GM10248 (cell line): Measurements from ENCODE around the gene ZDBF2.

Source experiments
- CTCF ChIA-PET: fragments of 300-600 bp; sonication (Branson Sonifier 250); formaldehyde crosslinking; extraction: SDS; loops from one replicate; lab custom pipeline; 2021; ENCODE audit warnings: antibody characterized with exemption; lab: Yijun Ruan, JAX
- POLR2A ChIA-PET: fragments of 350-650 bp; sonication (Branson Sonifier 250); formaldehyde crosslinking; extraction: SDS; loops from one replicate; lab custom pipeline; 2020; ENCODE audit warnings: antibody characterized with exemption; lab: Yijun Ruan, JAX
- DNase-seq: peaks from one replicate; pipeline ENCODE4 v3.0.0; 2012; ENCODE audit errors: extremely low spot score
- TF ChIP-seq, protein P1 (sequence below): IDR thresholded peaks from 2 replicates; pipeline ENCODE4 v1.5.1; 2012; ENCODE audit warnings: mild to moderate bottlenecking, low read depth; ENCODE audit errors: extremely low read depth, missing control alignments, control extremely low read depth

Gene ZDBF2

DNA sequence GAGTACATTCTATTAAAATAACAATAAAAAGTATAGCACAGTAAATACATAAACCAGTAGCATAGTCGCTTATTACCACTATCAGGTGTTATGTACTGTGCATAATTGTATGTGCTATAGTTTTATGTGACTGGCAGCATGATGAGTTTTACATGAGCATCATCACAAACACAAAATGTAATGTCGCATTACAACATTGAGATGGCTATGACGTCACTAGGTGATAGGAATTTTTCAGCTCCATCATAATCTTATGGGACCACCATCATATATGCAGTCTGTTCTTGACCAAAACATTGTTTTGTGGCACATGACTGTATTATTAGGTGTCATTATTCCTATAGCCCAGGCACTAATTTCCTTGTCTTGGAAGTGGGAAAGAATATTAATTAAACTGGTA is 48.6 kb downstream of the ZDBF2 start:
- CTCF ChIA-PET = no interaction called here
- no peak for DNase-seq
- TF ChIP-seq, protein P1, sequence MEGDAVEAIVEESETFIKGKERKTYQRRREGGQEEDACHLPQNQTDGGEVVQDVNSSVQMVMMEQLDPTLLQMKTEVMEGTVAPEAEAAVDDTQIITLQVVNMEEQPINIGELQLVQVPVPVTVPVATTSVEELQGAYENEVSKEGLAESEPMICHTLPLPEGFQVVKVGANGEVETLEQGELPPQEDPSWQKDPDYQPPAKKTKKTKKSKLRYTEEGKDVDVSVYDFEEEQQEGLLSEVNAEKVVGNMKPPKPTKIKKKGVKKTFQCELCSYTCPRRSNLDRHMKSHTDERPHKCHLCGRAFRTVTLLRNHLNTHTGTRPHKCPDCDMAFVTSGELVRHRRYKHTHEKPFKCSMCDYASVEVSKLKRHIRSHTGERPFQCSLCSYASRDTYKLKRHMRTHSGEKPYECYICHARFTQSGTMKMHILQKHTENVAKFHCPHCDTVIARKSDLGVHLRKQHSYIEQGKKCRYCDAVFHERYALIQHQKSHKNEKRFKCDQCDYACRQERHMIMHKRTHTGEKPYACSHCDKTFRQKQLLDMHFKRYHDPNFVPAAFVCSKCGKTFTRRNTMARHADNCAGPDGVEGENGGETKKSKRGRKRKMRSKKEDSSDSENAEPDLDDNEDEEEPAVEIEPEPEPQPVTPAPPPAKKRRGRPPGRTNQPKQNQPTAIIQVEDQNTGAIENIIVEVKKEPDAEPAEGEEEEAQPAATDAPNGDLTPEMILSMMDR = no peak
- POLR2A ChIA-PET = no interaction called here

GRCh38 chr2:206323486-206323885 is 49.0 kb downstream of the ZDBF2 start:
- POLR2A ChIA-PET = no interaction called here

GRCh38 chr2:206324869-206325268 is 50.4 kb downstream of the ZDBF2 start:
- POLR2A ChIA-PET = no interaction called here
- TF ChIP-seq, protein P1 = no peak
- DNase-seq = no peak
- CTCF ChIA-PET = no interaction called here

More at GRCh38 chr2:206323486-206323885, 49.0 kb downstream of the ZDBF2 start:
- TF ChIP-seq, protein P1 = no peak
- CTCF ChIA-PET = no interaction called here
- DNase-seq = no peak

- CTCF ChIA-PET = interaction anchor here (1.2 kb wide), 1 partner anchor 13 kb away, joined by 3 read pairs; no protein-coding TSS in a partner anchor
- POLR2A ChIA-PET = no interaction called here
- DNase-seq = no peak
These were observed 54.5 kb downstream of the ZDBF2 start for GRCh38 chr2:206328974-206329373.

DNA sequence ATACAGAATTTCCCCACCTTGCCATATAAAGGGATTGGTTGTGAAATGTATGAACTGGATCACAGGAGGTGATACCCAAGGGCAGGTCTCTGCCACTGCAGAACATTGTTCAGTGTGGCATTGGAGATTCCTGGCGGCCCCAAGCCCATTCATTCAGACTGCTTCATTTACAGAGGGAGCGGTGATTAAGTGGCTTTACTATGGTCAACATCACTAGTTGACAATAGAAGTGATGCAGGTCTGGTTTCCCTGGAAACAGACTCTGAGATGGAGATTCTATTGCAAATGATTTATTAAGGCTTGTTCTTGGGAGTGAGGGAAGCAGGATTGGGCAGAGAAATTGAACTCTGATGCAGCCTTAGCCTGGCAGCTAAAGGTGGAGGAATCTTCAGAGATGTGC is 62.4 kb downstream of the ZDBF2 start:
- CTCF ChIA-PET = no interaction called here
- POLR2A ChIA-PET = no interaction called here
- DNase-seq = no peak
- TF ChIP-seq, protein P1 = no peak

More at GRCh38 chr2:206328974-206329373, 54.5 kb downstream of the ZDBF2 start:
- TF ChIP-seq, protein P1 = no peak

- ChIA-PET CTCF (no interaction called here), POLR2A (no interaction called here)
- DNase-seq = no peak
- TF ChIP-seq, protein P1 = no peak
These were observed 63.5 kb downstream of the ZDBF2 start for GRCh38 chr2:206337956-206338355.
